ENCODE measurements around the gene KIAA2012.

The KIAA2012 gene

GRCh38 chr2:202115479-202115971 is 42.5 kb downstream of the KIAA2012 start:
- CTCF ChIA-PET, result interaction anchor here (0.7 kb wide), 1 partner anchor 163 kb away, joined by 5 read pairs; no protein-coding TSS in a partner anchor
- peak; percentile 68; the same call in 1 of the 2 replicates for TF ChIP-seq ZNF384 (IDR thresholded peaks at IDR 0.05)
- no peak for TF ChIP-seq BHLHE40 (IDR thresholded peaks at IDR 0.05; ENCODE audit: borderline replicate concordance)
- POLR2A ChIA-PET, result no interaction called here
- no peak for DNase-seq (ENCODE audit: extremely low spot score)

- TF ChIP-seq CTBP1 (IDR thresholded peaks at IDR 0.05; ENCODE audit: borderline replicate concordance) (no peak), FOXK2 (IDR thresholded peaks at IDR 0.05) (no peak), FOXA1 (IDR thresholded peaks at IDR 0.05) (no peak), SP1 (IDR thresholded peaks at IDR 0.05) (no peak), SUZ12 (IDR thresholded peaks at IDR 0.05) (no peak), BHLHE40 (IDR thresholded peaks at IDR 0.05; ENCODE audit: borderline replicate concordance) (no peak), ELF4 (IDR thresholded peaks at IDR 0.05) (no peak), L3MBTL2 (conservative IDR thresholded peaks at IDR 0.05) (no peak), LEF1 (IDR thresholded peaks at IDR 0.05; ENCODE audit: borderline replicate concordance) (no peak)
- CTCF ChIA-PET, result no interaction called here
- DNase-seq (ENCODE audit: extremely low spot score), result no peak
- POLR2A ChIA-PET, result no interaction called here
Observed at GRCh38 chr2:202116691-202117090, 43.6 kb downstream of the KIAA2012 start.

GRCh38 chr2:202118168-202118567 is 45.1 kb downstream of the KIAA2012 start:
- no peak for TF ChIP-seq ZNF384 (IDR thresholded peaks at IDR 0.05)
- TF ChIP-seq SUZ12 (IDR thresholded peaks at IDR 0.05), result no peak
- no peak for TF ChIP-seq PKNOX1 (IDR thresholded peaks at IDR 0.05)
- DNase-seq (ENCODE audit: extremely low spot score), result no peak
- CTCF ChIA-PET, result interaction anchor here (0.6 kb wide), 1 partner anchor 1567 kb away, joined by 3 read pairs; no protein-coding TSS in a partner anchor
- POLR2A ChIA-PET, result no interaction called here

- TF ChIP-seq HDGF (IDR thresholded peaks at IDR 0.05; ENCODE audit: borderline replicate concordance) (no peak), ARNT (IDR thresholded peaks at IDR 0.05) (no peak), FOXM1 (IDR thresholded peaks at IDR 0.05; ENCODE audit: borderline replicate concordance) (no peak), FOXA1 (IDR thresholded peaks at IDR 0.05) (no peak), CTBP1 (IDR thresholded peaks at IDR 0.05; ENCODE audit: borderline replicate concordance) (no peak)
- CTCF ChIA-PET, result no interaction called here
Observed at GRCh38 chr2:202120828-202121227, 47.8 kb downstream of the KIAA2012 start.

GRCh38 chr2:202121532-202122162 is 48.6 kb downstream of the KIAA2012 start:
- ChIA-PET CTCF (no interaction called here), POLR2A (interaction anchor here (0.6 kb wide), 1 partner anchor 117 kb away, joined by 3 read pairs; the partner anchor contains the start of gene SUMO1)
- TF ChIP-seq CTBP1 (IDR thresholded peaks at IDR 0.05; ENCODE audit: borderline replicate concordance) (no peak), PKNOX1 (IDR thresholded peaks at IDR 0.05) (no peak), NFRKB (IDR thresholded peaks at IDR 0.05) (no peak), SUZ12 (IDR thresholded peaks at IDR 0.05) (no peak), FOXM1 (IDR thresholded peaks at IDR 0.05; ENCODE audit: borderline replicate concordance) (no peak), FOXK2 (IDR thresholded peaks at IDR 0.05) (no peak), ARNT (IDR thresholded peaks at IDR 0.05) (no peak), TARDBP (IDR thresholded peaks at IDR 0.05) (no peak), FOXA1 (IDR thresholded peaks at IDR 0.05) (no peak)
- DNase-seq (ENCODE audit: extremely low spot score), result no peak

More at GRCh38 chr2:202120828-202121227, 47.8 kb downstream of the KIAA2012 start:
- POLR2A ChIA-PET, result no interaction called here
- DNase-seq (ENCODE audit: extremely low spot score), result no peak

- ChIA-PET CTCF (no interaction called here), POLR2A (interaction anchor here (0.6 kb wide), 1 partner anchor 116 kb away, joined by 3 read pairs; the partner anchor contains the start of gene SUMO1)
- TF ChIP-seq TARDBP (IDR thresholded peaks at IDR 0.05) (no peak), PKNOX1 (IDR thresholded peaks at IDR 0.05) (no peak), FOXK2 (IDR thresholded peaks at IDR 0.05) (no peak), LEF1 (IDR thresholded peaks at IDR 0.05; ENCODE audit: borderline replicate concordance) (no peak), ELF4 (IDR thresholded peaks at IDR 0.05) (no peak), NFRKB (IDR thresholded peaks at IDR 0.05) (no peak), FOXA1 (IDR thresholded peaks at IDR 0.05) (no peak), ZNF384 (IDR thresholded peaks at IDR 0.05) (no peak), L3MBTL2 (conservative IDR thresholded peaks at IDR 0.05) (no peak)
- DNase-seq (ENCODE audit: extremely low spot score), result no peak
Observed at GRCh38 chr2:202122163-202122540, 49.1 kb downstream of the KIAA2012 start.

GRCh38 chr2:202122980-202123720 is 50.1 kb downstream of the KIAA2012 start:
- DNase-seq (ENCODE audit: extremely low spot score), result no peak
- ChIA-PET CTCF (no interaction called here), POLR2A (no interaction called here)
- TF ChIP-seq ZNF384 (IDR thresholded peaks at IDR 0.05) (no peak), NFRKB (IDR thresholded peaks at IDR 0.05) (no peak), FOXK2 (IDR thresholded peaks at IDR 0.05) (no peak), ARNT (IDR thresholded peaks at IDR 0.05) (no peak), BHLHE40 (IDR thresholded peaks at IDR 0.05; ENCODE audit: borderline replicate concordance) (no peak), SUZ12 (IDR thresholded peaks at IDR 0.05) (no peak), PKNOX1 (IDR thresholded peaks at IDR 0.05) (no peak), FOXM1 (IDR thresholded peaks at IDR 0.05; ENCODE audit: borderline replicate concordance) (no peak), ELF4 (IDR thresholded peaks at IDR 0.05) (no peak), TARDBP (IDR thresholded peaks at IDR 0.05) (no peak), L3MBTL2 (conservative IDR thresholded peaks at IDR 0.05) (no peak), HDGF (IDR thresholded peaks at IDR 0.05; ENCODE audit: borderline replicate concordance) (no peak), CTBP1 (IDR thresholded peaks at IDR 0.05; ENCODE audit: borderline replicate concordance) (no peak), LEF1 (IDR thresholded peaks at IDR 0.05; ENCODE audit: borderline replicate concordance) (no peak), FOXA1 (IDR thresholded peaks at IDR 0.05) (no peak), SP1 (IDR thresholded peaks at IDR 0.05) (no peak)
